HG03280 (cell line): Measurements from ENCODE around the gene MICAL3.
"Not testable (repeated sequence)": the region's sequence is repeated elsewhere in the genome, so short reads cannot be mapped to it uniquely, and the experiment has no call there.

Source experiments
- ATAC-seq: cut with Tn5 transposase; IDR thresholded peaks from one replicate; pipeline ENCODE4 v1.9.1; 2021; ENCODE audit warnings: mild to moderate bottlenecking, moderate library complexity; ENCODE audit not compliant: unreplicated experiment

The MICAL3 gene

DNA sequence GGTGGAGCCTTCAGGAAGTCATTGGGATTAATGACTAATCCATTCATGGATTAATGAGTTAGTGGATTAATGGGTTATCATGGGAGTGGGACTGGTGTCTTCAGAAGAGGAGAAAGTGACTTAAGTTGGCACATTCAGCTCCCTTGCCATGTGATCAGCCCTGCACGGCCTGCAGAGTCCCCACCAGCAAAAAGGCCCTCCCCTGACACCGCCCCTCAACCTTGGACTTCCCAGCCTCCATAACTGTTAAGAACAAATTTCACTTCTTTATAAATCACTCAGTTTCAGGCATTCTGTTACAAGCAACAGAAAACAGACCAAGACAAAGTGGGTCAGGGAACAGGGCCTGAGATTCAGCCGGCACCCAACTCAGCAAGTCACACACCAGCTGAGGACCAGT is 85.3 kb downstream of the MICAL3 start:
- ATAC-seq = no peak

DNA sequence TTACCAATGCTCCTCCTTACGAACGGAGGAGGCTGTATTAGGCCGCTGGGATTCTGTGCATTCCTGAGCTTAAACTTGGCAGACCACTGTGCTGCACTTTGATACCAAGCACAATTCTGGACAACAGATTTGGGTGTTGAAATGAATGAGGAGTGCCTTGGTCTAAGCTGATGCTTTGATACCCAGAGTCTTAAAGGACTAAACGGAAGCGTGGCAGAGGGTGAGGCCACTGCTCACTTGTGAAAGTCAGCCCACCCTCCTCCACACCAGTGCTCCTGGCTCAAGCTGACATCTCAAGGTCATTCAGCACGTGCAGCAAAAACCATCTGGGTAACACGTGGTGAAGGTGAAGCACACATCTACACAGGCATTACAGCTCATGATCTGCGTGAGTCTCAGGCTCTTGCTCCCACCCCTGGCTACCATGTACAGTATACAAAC is 85.9 kb downstream of the MICAL3 start:
- no peak for ATAC-seq

DNA sequence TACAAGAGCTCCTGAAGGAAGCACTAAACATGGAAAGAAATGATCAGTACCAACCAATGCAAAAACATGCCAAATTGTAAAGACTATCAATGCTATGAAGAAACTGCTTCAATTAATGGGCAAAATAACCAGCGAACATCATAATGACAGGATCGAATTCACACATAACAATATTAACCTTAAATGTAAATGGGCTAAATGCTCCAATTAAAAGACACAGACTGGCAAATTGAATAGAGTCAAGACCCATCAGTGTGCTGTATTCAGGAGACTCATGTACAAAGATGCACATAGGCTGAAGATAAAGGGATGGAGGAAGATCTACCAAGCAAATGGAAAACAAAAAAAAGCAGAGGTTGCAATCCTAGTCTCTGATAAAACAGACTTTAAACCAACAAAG is 91.9 kb downstream of the MICAL3 start:
- not testable (repeated sequence) for ATAC-seq

DNA sequence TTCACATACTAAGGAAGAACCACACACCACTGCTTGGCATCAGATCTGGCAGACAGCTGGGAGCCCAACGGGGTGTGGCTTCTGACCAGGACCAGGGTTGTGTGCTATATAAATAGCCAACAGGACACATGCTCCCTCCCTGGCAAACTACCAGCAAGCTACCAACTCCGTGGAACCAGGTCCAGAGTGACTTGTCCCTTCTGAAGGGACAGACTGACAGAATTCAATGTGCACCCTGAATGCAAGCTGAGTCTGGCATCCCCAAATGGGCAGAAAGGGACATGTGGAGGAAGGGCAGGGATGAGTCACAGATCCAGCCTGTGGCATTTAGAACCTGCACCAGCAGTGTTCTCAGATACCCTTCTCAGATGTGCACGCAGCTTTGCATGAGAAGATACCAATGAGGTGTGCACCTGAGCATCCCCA is 92.9 kb downstream of the MICAL3 start:
- ATAC-seq = no peak

DNA sequence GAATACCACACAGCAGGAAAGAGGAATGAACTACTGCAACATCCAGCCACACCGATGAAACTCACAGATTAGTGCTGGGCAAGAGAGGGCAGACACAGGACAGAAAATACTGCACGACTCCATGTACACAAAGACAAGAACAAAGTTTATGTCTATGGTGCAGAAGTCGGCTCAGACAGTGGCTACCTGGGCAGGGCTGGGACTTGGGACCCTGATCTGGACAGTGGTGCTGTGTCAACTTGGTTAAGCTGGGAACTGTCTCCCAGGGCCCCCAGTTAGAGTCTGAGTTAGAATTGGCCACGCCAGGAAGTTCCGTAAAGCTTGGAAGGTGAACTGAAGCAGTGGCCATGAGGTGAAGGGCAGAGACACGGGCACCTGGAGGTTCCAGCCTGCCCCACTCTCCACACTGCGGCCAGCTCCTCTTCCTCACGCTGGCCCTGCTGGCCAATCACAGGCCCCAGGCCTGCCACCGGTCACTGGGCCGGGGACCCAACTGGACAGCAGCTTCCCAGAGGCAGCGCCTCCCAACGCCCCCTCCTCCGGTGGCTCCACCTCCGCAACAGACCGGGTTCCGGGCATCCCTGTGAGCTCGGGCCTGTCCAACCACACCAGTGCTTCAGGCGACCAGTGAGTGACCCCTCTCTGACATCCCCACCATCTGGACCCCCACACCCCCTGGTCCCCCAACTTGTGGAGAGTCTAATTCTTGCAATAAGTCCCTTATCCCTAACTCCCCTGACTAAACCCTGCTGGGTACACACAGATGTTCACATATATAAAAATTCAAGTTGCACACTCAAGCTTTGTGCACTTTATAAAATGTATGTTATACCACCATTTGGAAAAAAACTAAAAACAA is 93.7 kb downstream of the MICAL3 start:
- ATAC-seq = no peak

DNA sequence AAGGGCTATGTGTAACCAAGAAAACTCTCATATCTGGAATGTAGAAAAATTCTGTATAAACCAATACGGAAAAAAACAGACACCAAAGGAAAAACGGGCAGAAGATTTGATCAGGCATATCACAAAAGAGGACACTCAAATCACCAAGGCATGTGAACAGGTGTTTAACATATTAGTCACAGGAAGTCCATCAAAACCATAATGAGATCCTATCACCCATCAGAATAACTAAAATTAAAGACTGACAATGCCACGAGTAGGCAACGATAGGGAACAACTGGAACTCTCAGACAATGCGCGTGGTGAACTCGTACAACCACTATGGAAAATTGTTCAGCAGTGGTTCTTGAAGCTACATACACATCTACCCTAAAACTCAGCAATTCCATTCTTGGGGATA is 94.5 kb downstream of the MICAL3 start:
- no peak for ATAC-seq

DNA sequence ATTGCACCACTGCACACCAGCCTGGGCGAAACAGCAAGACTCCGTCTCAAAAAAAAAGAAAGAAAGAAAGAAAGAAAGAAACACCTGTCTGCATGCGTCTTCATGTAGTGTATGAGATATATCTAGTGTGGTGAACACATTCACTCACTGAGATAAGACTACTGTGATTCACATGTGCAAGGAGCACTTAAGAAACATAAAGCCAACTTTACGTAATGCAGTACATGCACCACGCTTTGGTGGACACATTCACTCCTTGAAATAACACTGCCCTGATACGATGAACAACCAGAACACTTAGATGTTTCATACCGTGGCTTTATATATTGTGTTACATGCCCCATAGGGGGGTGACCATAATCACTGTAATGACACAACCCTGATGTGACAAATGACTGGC is 96.0 kb downstream of the MICAL3 start:
- no peak for ATAC-seq

DNA sequence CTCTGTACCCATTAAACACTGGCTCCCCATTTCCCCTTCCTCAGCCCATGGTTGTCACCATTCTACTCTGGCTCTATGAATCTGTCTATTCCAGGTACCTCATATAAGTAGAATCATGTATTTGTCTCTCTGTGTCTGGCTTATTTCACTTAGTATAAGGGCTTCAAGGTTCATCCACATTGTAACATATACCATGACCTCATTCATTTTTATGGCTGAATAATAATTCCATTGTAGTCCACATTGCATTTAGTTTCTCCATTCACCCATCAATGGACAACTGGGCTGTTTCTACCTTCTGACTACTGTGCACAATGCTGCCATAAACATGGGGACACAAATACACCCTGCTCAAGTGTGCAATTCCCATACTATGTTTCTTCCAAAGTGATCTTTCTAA is 97.3 kb downstream of the MICAL3 start:
- ATAC-seq = no peak

DNA sequence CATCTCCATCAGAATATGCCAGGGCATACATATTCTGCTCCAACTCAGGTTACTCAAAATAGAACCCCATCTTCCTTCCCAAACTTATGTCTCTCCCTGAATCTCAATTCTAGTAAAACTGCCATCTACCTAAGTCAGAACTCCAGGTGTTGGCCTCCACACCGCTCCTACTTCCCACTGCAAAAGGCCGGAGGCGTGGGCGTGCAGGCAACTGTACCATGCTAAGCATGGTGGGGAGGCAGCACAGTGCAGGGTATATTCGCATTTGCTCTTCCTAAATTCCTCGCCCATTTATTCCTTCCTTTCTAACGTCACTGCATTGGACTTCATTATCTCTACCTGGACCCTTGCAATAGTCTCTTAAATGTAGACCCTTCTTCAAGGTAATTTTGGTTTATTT is 97.8 kb downstream of the MICAL3 start:
- no peak for ATAC-seq

DNA sequence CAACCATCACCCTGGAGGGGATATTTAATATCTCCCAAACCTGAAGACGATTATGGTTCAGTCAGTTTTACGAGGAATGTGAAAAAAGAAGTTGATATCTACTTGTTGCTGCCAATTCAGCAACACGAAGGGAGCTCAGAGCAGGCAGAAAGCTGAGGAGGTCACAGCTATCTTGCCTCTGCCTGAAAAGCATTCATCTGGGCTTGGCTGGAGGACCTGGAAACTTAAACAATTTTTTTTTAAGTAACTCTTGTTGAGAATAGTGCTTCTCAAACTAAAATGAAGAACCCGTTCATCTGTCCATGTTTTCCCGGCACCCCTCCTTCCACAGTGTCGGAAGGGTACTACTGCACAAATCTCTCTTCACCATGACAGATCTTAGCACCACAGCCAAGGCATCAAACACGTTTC is 98.9 kb downstream of the MICAL3 start:
- no peak for ATAC-seq

DNA sequence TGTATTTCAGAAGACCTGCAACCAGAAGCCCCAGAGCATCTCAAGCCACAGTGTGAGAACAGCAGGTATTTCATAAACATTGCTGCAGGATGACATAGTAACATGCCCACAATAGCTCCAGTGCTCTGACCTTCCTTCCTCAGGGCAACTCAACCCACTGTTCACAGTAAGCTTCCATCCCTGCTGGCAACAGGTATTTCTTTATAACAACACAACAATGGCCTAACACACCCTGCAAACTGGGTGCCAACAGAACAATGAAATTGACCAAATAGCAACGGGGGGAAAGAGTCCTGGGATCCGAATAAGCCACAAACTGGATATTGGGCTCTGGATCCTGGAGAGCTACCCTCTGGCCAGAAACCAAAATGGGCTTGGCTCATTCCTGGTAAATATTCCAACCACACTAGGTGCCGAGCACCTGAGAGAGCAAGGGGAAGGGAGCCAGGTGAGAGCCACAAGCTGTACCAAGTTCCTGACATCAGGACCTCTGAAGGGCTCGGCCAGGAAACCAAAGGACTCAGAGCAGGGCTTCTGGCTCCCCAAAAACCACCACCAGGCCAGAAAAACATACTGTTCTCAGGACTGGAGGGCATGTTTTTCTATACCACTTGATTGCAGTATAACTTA is 99.5 kb downstream of the MICAL3 start:
- ATAC-seq = no peak

DNA sequence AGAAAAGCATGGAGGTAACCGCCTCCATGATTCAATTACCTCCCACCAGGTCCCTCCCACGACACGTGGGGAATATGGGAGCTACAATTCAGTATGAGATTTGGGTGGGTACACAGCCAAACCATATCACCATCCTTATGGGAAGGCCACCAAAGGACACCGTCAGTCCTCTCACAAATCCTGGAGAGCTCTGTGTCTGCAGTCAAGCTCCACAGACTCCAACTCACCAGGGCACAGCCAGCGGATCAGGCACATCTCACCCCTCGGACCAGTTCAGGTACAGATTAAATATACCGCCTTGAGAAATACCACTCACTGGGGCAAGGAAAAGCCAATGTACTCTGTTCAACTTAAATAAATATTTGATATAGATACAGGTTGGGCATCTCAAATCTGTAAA is 100.3 kb downstream of the MICAL3 start:
- ATAC-seq = no peak

DNA sequence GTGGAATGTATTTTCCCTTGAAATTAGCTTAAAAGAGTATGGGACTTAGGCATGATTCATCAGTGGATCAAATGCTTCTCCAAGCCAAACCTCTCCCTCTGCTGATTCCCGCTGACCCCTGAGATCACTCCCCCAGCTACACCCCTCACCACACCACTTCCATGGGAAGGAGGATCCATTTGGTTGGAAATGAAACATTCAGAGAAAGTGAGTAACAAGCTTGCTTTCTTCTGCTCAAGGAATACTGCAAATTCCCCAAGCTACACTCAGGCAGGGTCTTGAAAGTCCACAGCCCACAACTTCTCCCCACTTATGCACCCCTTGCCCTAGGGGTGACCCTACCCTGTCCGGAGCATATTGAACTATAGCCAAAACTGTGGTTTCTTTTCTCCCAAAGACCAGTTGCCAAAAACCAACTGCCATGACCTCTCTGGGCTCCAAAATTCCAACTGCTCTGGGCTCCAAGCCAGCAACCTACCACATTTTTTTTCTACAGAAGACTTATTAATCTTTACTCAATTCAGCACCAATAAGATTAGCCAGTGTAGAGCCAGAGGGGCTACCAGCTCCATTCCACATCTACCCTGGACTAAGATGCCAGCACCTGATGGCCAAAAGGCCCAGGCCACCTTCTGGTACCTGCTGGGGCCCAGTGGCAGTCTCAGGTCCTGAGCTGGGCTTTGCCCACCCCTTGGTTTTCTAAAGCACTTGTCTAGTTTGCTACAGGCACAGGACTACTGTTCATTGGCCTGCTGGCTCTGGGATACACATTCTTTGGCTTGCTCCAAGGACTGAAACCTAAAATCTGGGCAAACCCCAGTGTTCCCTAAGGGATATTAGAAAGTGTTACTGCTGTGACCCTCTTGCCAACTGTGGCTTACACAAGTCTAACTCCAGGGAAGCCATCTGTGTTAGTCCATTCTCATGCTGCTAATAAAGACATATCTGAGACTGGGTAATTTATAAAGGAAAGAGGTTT is 101.1 kb downstream of the MICAL3 start:
- ATAC-seq = no peak

DNA sequence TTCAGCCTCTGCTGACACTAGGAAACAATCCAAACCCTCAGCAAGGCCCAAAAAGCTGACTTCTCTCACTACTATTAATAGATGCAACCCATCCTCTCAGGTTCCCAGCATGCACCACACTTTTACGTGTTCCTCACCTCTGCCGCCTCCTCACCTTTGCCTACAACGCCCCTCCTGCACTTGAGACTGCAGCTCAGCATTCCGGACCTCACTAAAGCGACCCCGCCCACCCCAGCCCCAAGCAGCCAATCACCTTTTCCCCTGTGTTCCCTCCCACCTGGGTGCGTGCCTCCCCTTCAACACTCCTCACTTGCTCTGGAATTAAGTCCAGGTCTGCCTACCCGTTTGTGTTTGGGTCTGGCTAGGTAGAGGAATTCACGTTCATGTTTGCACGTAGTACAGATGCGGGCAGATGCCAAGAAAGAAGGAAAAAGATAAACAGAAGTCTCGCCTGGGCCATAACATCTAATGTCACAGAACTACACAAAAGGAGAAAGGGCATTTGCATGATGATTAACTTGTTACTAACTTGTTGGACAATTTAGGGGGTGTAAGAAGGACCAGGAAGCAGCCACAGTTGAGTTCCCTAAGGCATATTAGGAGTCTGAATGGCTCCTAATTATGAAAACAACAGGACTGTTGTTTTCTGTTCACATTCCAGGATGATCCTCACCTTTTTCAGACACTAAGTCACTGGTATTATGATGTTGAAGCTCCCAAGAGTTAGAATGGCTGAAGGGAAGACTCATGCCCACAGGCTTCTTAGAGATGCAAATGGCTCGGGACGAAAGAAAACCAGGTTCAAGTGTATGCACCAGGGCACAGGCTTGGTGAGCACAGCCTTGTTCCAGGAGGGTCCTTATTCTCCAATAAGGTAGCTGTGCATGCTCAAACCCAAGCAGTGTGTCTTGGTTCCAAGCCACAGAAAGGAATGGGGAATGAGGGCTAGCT is 102.2 kb downstream of the MICAL3 start:
- no peak for ATAC-seq

DNA sequence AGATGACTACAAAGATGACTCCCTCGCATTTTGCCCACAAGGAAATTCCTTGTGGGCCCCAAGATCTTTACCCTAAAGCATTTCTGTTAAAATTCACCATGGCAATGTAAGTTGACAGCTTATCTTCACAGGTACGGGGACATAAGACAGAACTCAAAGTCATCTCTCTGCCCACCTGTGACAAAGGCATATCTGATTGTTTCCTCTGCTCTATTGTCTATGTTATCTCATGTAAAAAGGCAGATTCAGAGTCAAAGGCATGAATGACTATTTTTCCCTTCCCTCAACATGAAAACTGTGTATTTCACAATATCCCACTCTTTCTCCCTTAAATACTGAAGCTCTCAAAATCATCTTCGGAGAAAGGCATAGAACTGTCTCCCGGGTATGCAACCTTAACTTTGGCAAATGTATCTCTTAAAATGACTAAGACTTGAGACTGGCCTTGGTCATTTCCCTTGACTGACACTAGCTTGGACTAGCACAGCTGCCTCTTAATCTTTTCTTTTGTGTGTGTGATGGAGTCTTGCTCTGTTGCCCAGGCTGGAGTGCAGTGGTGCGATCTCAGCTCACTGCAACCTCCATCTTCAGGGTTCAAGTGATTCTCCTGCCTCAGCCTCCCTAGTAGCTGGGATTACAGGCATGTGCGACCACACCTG is 103.2 kb downstream of the MICAL3 start:
- ATAC-seq = no peak

DNA sequence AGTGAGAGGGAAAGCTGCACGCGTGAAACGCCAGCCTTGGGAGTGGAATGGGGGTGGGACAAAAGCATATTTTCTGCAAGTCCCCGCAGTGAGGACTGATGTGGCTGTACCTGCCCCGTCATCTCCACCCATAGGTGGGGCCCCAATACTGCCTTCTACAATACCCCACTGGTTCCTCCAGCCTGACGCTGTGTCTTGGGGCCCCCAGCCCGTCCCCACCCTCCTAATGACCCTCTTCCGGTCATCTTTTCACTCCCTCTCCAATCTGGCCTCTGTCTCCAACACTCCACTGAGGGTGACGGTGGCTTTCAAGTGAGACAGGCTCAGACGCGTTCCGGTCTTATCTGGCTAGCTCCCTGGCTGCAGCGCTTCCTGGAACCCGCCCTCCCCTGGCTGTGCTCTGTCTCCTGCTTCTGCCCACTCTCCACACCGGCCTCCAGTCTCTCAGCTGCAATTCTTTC is 104.2 kb downstream of the MICAL3 start:
- no peak for ATAC-seq

DNA sequence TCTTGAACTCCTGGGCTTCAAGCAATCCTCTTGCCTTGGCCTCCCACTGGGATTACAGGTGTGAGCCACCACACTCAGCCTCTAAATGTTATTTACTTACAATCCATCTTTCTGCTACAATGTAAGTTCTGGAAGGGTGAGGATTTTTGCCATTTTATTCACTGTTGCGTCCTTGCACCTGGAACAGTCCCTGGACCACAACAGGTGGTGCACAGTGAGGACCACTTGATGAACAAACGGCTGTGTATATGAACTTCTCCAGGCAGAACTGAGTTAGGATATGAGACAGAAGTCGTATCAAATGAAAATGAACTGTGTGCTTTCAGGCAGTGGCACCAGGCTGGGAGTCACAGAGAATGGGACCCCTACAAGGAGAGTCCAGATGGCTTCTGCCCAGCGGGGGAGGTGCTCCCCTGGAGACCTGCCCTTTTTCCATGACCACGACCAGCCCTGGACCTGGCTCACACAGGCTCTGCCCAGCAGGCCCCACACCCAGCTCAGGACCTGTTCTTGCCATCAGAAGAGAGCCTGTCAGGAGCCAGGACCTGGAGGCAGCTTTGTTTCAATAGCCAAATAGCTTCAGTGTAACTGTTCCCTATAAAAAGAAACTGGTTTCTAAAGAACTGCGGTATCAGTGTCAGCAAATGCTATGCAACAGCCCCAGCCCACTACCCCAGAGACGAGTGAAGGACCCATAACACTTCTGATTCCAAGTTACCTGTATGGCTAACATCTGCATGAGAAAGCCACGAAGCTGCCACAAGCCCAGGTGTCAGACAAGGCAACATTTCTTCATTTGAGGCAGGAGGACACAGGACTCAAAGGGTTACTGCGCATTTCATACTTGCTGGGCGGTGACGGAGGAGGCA is 104.9 kb downstream of the MICAL3 start:
- no peak for ATAC-seq

DNA sequence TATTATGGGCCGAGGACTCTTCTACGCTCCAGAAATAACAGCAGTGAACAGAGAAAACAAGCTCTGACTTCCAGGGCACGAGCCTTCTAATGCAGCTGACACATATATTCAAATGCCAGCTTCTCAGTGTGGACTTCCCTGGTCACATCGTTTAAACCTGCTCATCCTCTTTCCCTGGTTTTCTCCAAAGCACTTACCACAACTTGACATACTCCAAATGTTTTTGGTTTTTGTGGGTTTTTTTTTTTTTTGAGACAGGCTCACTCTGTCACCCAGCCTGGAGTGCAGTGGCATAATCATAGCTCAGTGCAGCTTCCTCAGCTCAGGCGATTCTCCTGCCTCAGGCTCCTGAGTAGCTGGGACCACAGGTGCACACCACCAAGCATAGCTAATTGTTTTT is 105.5 kb downstream of the MICAL3 start:
- no peak for ATAC-seq
